HUES6 (cell line): Measurements from ENCODE around the gene ZNF366.

Experiments
- H3K27ac ChIP-seq: 2 replicates; pipeline ENCODE4 v1.7.0; 2013; ENCODE audit warnings: low read depth, mild to moderate bottlenecking, low read length, inconsistent platforms
- H3K27me3 ChIP-seq: 2 replicates; pipeline ENCODE4 v1.6.1; 2013; ENCODE audit warnings: low read length; ENCODE audit not compliant: control insufficient read depth, insufficient read depth
- H3K36me3 ChIP-seq: 2 replicates; pipeline ENCODE4 v1.6.1; 2013; ENCODE audit warnings: low read length; ENCODE audit not compliant: control insufficient read depth, insufficient read depth
- H3K4me1 ChIP-seq: 2 replicates; pipeline ENCODE4 v1.6.1; 2013; ENCODE audit warnings: low read length; ENCODE audit not compliant: control insufficient read depth, insufficient read depth
- H3K4me3 ChIP-seq: 2 replicates; pipeline ENCODE4 v1.5.1; 2013; ENCODE audit warnings: low read depth, low read length
- H3K9ac ChIP-seq: one replicate; pipeline ENCODE4 v1.6.1; 2013; ENCODE audit warnings: mild to moderate bottlenecking, low read length
- H3K9me3 ChIP-seq: 2 replicates; pipeline ENCODE4 v1.6.1; 2013; ENCODE audit warnings: low read depth, low read length; ENCODE audit not compliant: control insufficient read depth, insufficient read depth

Gene ZNF366

DNA sequence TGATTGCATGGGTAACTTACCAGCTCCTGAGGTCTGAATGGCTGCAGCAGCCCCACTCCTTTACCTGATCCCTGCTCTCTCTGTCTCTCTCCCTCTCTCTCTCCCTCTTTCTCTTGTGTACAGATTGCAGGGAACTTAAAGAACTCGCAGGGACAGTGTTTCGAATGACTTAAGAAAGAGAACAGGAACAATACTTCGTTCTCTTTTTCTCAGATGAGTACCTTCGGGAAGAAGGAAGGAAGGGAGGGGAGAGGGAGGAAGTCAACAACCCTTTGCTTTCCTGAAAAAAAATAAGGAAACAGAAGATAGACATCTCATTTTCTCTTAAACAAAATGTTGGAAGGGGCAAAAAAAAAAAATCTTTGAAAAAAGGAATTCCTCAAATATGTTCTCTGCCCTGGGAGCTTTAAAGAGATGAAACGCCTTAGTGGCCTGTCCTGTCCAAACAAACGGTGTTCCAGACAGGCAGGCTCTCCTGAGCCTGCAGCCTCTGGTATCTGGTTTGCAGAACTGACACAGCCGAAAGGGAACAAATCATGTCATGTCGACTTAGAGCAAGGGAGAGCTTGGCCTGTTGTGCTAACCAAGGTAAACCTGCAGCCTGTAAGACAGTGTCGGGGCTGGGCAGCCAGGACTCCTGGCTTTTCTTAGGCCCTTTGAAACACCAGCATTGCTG is at the start of gene ZNF366:
ZNF366 (minus strand) TSS at position 180 of the 676 bp plus-strand sequence. CDS start 45,914 bp downstream, outside the sequence.
- Histone ChIP-seq H3K9ac (no peak within 1 kb of the TSS), H3K36me3 (no peaks in the 10 kb centered on the region), H3K27ac (no peak within 1 kb of the TSS), H3K4me3 (no peak within 1 kb of the TSS), H3K9me3 (no peaks in the 10 kb centered on the region), H3K27me3 (no peaks in the 10 kb centered on the region), H3K4me1 (peaks cover 6% of the 10 kb centered on the region)

GRCh38 chr5:72556351-72557166 is 49.3 kb upstream of the ZNF366 start:
- Histone ChIP-seq H3K9me3 (no peaks in the 10 kb centered on the region), H3K27me3 (no peaks in the 10 kb centered on the region), H3K4me3 (peak overlapping the region; percentile 58), H3K9ac (peak overlapping the region; percentile 67), H3K4me1 (peaks cover 49% of the 10 kb centered on the region), H3K27ac (peak overlapping the region; percentile 35), H3K36me3 (no peaks in the 10 kb centered on the region)

DNA sequence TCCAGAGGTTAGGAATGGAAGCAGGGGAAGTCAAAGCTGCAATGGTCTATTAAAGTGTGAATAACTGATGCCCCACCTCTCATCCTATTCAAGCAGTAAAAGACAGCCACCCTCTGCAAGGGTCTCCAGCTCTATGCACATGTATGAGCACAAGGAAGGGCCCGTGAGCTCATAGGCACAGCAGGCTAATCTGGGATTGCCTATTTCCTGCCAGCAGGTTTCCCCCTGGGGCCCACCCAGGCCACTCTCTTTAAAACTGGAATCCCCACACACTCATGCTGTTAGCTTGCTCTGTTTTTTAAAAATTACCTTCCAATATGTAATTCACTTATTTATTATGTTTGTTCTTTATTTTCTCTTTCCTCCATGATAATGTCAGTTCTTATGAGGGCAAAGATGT is 48.7 kb upstream of the ZNF366 start:
- Histone ChIP-seq H3K4me1 (peaks cover 45% of the 10 kb centered on the region), H3K27me3 (no peaks in the 10 kb centered on the region), H3K9ac (peak overlapping the region; percentile 67), H3K4me3 (peak overlapping the region; percentile 58), H3K27ac (peak overlapping the region; percentile 35; the same call in 1 of the 2 replicates), H3K9me3 (no peaks in the 10 kb centered on the region), H3K36me3 (no peaks in the 10 kb centered on the region)

DNA sequence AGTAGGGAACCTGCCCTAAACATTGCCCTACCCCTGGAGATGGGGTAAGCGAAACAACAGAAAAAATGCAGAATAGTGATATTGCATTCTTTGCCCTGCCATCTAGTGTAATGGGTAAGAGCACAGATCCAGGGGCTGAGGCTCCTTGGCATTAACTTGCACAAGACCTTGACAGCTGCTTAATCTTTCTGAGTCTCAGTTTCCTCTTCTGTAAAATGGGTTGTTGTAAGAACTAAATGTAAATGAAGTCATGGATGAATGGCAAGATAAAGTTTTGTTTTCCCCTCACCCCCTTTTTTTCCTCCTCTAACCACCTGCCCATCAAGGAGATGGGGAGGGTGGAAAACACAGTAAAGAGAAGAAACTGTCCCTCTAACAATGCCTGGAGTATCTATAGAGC is 47.7 kb upstream of the ZNF366 start:
- Histone ChIP-seq H3K9ac (no peak overlapping the region), H3K4me1 (peaks cover 39% of the 10 kb centered on the region), H3K4me3 (no peak overlapping the region), H3K9me3 (no peaks in the 10 kb centered on the region), H3K36me3 (no peaks in the 10 kb centered on the region), H3K27me3 (no peaks in the 10 kb centered on the region), H3K27ac (no peak overlapping the region)

- Histone ChIP-seq H3K27ac (no peak overlapping the region), H3K9me3 (no peaks in the 10 kb centered on the region), H3K36me3 (no peaks in the 10 kb centered on the region), H3K9ac (no peak overlapping the region), H3K4me1 (peaks cover 26% of the 10 kb centered on the region), H3K4me3 (no peak overlapping the region), H3K27me3 (no peaks in the 10 kb centered on the region)
These were observed 44.9 kb upstream of the ZNF366 start for GRCh38 chr5:72552041-72552557.

- Histone ChIP-seq H3K27me3 (no peaks in the 10 kb centered on the region), H3K9ac (no peak overlapping the region), H3K36me3 (no peaks in the 10 kb centered on the region), H3K27ac (no peak overlapping the region), H3K4me3 (no peak overlapping the region), H3K9me3 (no peaks in the 10 kb centered on the region), H3K4me1 (peaks cover 16% of the 10 kb centered on the region)
These were observed 43.4 kb upstream of the ZNF366 start for GRCh38 chr5:72550595-72550994.

DNA sequence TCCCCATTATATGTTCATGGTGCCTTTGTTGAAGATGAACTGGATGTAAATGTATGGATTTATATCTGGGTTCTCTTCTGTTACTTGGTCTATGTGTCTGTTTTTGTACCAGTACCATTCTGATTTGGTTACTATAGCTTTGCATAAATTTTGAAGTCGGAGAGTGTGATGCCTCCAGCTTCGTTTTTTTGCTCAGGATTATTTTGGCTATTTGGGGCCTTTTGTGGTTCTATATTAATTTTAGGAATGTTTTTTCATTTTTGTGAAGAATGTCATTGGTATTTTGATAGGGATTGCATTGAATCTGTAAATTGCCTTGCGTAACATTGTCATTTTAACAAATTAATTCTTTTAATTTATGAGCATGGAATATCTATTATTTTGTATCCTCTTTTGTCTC is 36.6 kb upstream of the ZNF366 start:
- H3K27ac ChIP-seq = no peak overlapping the region
- H3K9me3 ChIP-seq = 0 out of 2 replicates have a peak, but pooled peaks cover 3% of the 10 kb centered on the region
- H3K4me1 ChIP-seq = peaks cover 15% of the 10 kb centered on the region; the same call in 1 of the 2 replicates
- H3K4me3 ChIP-seq = no peak overlapping the region
- H3K9ac ChIP-seq = no peak overlapping the region
- H3K27me3 ChIP-seq = no peaks in the 10 kb centered on the region
- no peaks in the 10 kb centered on the region for H3K36me3 ChIP-seq

- no peaks in the 10 kb centered on the region for H3K36me3 ChIP-seq
- peaks cover 15% of the 10 kb centered on the region; the same call in 1 of the 2 replicates for H3K4me1 ChIP-seq
- H3K9ac ChIP-seq = no peak overlapping the region
- H3K27ac ChIP-seq = no peak overlapping the region
- H3K27me3 ChIP-seq = no peaks in the 10 kb centered on the region
- no peak overlapping the region for H3K4me3 ChIP-seq
- H3K9me3 ChIP-seq = 0 out of 2 replicates have a peak, but pooled peaks cover 3% of the 10 kb centered on the region
These were observed 36.2 kb upstream of the ZNF366 start for GRCh38 chr5:72543365-72543764.

GRCh38 chr5:72542695-72543094 is 35.5 kb upstream of the ZNF366 start:
- Histone ChIP-seq H3K36me3 (no peaks in the 10 kb centered on the region), H3K27ac (no peak overlapping the region), H3K9ac (no peak overlapping the region), H3K27me3 (no peaks in the 10 kb centered on the region), H3K4me3 (no peak overlapping the region), H3K4me1 (peaks cover 15% of the 10 kb centered on the region; the same call in 1 of the 2 replicates), H3K9me3 (0 out of 2 replicates have a peak, but pooled peaks cover 3% of the 10 kb centered on the region)

GRCh38 chr5:72541501-72542225 is 34.5 kb upstream of the ZNF366 start:
- H3K9me3 ChIP-seq = 0 out of 2 replicates have a peak, but pooled peaks cover 3% of the 10 kb centered on the region
- peaks cover 15% of the 10 kb centered on the region; the same call in 1 of the 2 replicates for H3K4me1 ChIP-seq
- H3K9ac ChIP-seq = no peak overlapping the region
- no peaks in the 10 kb centered on the region for H3K36me3 ChIP-seq
- no peak overlapping the region for H3K27ac ChIP-seq
- no peak overlapping the region for H3K4me3 ChIP-seq
- no peaks in the 10 kb centered on the region for H3K27me3 ChIP-seq
